ENCODE measurements around the gene SERPINB11. TPM values are rescaled to one million over a fixed set of nuclear protein-coding genes. Genes with fewer than 3 reads are reported as not detected.

SERPINB11 gene
- total RNA-seq, 1 experiment from 2014 or later, result not detected

GRCh38 chr18:63701952-63702351 is 808 bp upstream of the SERPINB11 start:
- no peaks in the 10 kb centered on the region for H3K9me3 Mint-ChIP-seq (ENCODE audit: low read depth, unreplicated experiment)
- H3K36me3 Mint-ChIP-seq (ENCODE audit: insufficient read depth, unreplicated experiment), result no peaks in the 10 kb centered on the region
- no peak for DNase-seq
- no peak overlapping the region for H3K27ac Mint-ChIP-seq (ENCODE audit: unreplicated experiment)
- H3K4me1 Mint-ChIP-seq (ENCODE audit: low read depth, unreplicated experiment), result no peaks in the 10 kb centered on the region
- no peak for TF ChIP-seq CTCF (IDR thresholded peaks at IDR 0.05; ENCODE audit: unreplicated experiment)
- no TSS peak for BruUV-seq (replicated peaks)
- H3K27me3 Mint-ChIP-seq (ENCODE audit: unreplicated experiment), result no peaks in the 10 kb centered on the region
- H3K4me3 Mint-ChIP-seq (ENCODE audit: low read depth, unreplicated experiment), result no peak overlapping the region
- intact Hi-C loops (cut with micrococcal nuclease; ENCODE audit: unreplicated experiment), result no loop called here
- CTCF ChIA-PET, result no interaction called here

DNA sequence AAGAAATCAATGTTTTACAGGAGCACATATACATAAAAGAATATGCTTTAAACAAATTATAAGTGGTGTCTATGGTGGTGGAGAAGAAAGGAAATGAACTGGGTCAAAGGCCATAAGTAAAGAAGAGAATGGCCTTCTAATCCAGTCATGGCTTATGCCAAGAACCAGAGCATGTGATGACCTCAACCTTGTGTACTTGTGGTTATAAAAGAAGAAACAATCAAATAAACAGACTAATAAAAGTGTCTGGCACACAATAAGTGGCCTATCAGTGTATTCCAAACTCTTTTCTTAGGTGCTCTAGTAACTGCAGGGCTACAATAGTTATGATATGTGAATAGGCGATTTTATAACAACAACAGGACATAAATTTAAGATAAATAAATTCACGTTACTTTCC is 2.6 kb downstream of the SERPINB11 start:
- no peak overlapping the region for H3K4me3 Mint-ChIP-seq (ENCODE audit: low read depth, unreplicated experiment)

DNA sequence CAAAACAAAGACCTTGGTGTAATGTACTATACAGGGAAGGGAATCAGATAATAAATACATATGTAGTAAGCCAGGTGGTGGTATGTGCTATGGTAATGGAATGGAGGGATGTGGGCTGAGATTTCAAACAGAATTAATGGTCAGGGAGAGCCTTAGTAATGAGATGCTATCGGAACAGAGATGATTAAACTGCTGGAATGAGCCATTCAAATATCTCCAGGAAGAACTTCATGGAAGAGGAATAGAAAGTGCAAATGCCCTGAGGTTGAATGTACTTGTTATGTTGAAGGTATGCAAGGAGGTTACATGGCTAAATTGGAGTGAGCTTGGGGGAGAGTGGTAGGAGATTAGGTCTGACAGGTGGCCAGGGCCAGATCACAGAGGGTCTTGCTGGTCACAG is 5.1 kb downstream of the SERPINB11 start:
- intact Hi-C loops (cut with micrococcal nuclease; ENCODE audit: unreplicated experiment), result no loop called here
- no peaks in the 10 kb centered on the region for H3K9me3 Mint-ChIP-seq (ENCODE audit: low read depth, unreplicated experiment)
- no peaks in the 10 kb centered on the region for H3K36me3 Mint-ChIP-seq (ENCODE audit: insufficient read depth, unreplicated experiment)
- H3K27ac Mint-ChIP-seq (ENCODE audit: unreplicated experiment), result no peak overlapping the region
- H3K27me3 Mint-ChIP-seq (ENCODE audit: unreplicated experiment), result no peaks in the 10 kb centered on the region
- H3K4me3 Mint-ChIP-seq (ENCODE audit: low read depth, unreplicated experiment), result no peak overlapping the region
- no TSS peak for BruUV-seq (replicated peaks)
- TF ChIP-seq CTCF (IDR thresholded peaks at IDR 0.05; ENCODE audit: unreplicated experiment), result no peak
- CTCF ChIA-PET, result no interaction called here
- DNase-seq, result no peak
- no peaks in the 10 kb centered on the region for H3K4me1 Mint-ChIP-seq (ENCODE audit: low read depth, unreplicated experiment)

More for the DNA sequence above, 2.6 kb downstream of the SERPINB11 start:
- intact Hi-C loops (cut with micrococcal nuclease; ENCODE audit: unreplicated experiment), result no loop called here
- Mint-ChIP-seq H3K27ac (ENCODE audit: unreplicated experiment) (no peak overlapping the region), H3K9me3 (ENCODE audit: low read depth, unreplicated experiment) (no peaks in the 10 kb centered on the region), H3K4me1 (ENCODE audit: low read depth, unreplicated experiment) (no peaks in the 10 kb centered on the region), H3K27me3 (ENCODE audit: unreplicated experiment) (no peaks in the 10 kb centered on the region), H3K36me3 (ENCODE audit: insufficient read depth, unreplicated experiment) (no peaks in the 10 kb centered on the region)
- BruUV-seq (replicated peaks), result no TSS peak
- CTCF ChIA-PET, result no interaction called here
- no peak for TF ChIP-seq CTCF (IDR thresholded peaks at IDR 0.05; ENCODE audit: unreplicated experiment)
- DNase-seq, result no peak

DNA sequence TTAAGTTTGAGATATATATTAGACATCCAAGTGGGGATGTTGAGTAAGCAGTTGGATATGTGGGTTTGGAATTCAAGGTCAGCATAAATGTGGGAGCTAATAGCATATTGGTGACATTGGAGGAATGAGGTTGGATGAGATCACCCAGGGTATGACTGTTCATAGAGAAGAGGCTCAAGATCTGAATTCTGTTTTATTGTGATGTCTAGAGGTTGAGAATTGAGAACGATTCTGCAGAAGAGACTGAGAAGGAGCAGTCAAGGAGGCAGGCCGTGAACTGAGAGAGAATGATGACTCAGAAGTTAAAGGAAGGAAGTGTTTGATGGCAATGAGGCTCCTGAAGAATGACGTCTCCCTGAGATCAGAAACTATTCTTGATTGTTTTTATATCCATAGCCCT is 5.9 kb downstream of the SERPINB11 start:
- H3K4me3 Mint-ChIP-seq (ENCODE audit: low read depth, unreplicated experiment), result no peak overlapping the region
- no peaks in the 10 kb centered on the region for H3K36me3 Mint-ChIP-seq (ENCODE audit: insufficient read depth, unreplicated experiment)
- H3K4me1 Mint-ChIP-seq (ENCODE audit: low read depth, unreplicated experiment), result no peaks in the 10 kb centered on the region
- no TSS peak for BruUV-seq (replicated peaks)
- H3K27me3 Mint-ChIP-seq (ENCODE audit: unreplicated experiment), result no peaks in the 10 kb centered on the region
- H3K27ac Mint-ChIP-seq (ENCODE audit: unreplicated experiment), result no peak overlapping the region
- no peak for TF ChIP-seq CTCF (IDR thresholded peaks at IDR 0.05; ENCODE audit: unreplicated experiment)
- H3K9me3 Mint-ChIP-seq (ENCODE audit: low read depth, unreplicated experiment), result no peaks in the 10 kb centered on the region
- intact Hi-C loops (cut with micrococcal nuclease; ENCODE audit: unreplicated experiment), result no loop called here
- DNase-seq, result no peak
- CTCF ChIA-PET, result no interaction called here

All from Calu3 (cell line).